ENCODE results near the gene SNRK.
"Not testable (repeated sequence)": the region's sequence is repeated elsewhere in the genome, so short reads cannot be mapped to it uniquely, and the experiment has no call there.

- not testable (repeated sequence) for TF ChIP-seq CTCF, POLR2A, POLR2AphosphoS5 (IDR thresholded peaks at IDR 0.05)
Observed at GRCh38 chr3:43356033-43356432, 69.7 kb downstream of the SNRK start.
